ENCODE measurements around the gene TRIM44.

DNA sequence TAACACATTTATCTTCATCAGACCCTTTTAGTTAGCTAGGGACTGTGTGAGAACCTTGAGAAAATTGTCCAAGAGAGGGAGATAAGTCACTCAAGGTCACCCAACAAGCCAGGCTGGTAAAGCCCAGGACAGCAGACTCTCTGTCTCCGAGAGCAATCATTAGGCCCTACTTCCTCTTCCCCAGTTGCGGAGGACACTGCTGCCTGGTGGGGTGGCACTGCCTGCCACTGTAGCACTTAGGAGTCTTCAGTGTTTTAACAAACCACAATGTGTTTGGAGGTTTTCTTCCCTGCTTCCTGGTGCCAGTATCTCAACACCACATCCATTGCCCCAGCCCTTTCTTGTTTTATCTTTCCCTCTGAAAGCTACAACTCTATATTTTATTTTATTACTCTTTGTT is 149.2 kb downstream of the TRIM44 start:
- TF ChIP-seq, protein P1, sequence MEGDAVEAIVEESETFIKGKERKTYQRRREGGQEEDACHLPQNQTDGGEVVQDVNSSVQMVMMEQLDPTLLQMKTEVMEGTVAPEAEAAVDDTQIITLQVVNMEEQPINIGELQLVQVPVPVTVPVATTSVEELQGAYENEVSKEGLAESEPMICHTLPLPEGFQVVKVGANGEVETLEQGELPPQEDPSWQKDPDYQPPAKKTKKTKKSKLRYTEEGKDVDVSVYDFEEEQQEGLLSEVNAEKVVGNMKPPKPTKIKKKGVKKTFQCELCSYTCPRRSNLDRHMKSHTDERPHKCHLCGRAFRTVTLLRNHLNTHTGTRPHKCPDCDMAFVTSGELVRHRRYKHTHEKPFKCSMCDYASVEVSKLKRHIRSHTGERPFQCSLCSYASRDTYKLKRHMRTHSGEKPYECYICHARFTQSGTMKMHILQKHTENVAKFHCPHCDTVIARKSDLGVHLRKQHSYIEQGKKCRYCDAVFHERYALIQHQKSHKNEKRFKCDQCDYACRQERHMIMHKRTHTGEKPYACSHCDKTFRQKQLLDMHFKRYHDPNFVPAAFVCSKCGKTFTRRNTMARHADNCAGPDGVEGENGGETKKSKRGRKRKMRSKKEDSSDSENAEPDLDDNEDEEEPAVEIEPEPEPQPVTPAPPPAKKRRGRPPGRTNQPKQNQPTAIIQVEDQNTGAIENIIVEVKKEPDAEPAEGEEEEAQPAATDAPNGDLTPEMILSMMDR (IDR thresholded peaks at IDR 0.05), result no peak
- no peak for TF ChIP-seq POLR2A (IDR thresholded peaks at IDR 0.05)

Data from thyroid gland (tissue), 4 donors.